RWPE2 (cell line): ENCODE data around the gene ZNF614.

Source experiments
- ATAC-seq: fragments of 200-7000 bp; cut with Tn5 transposase; 3 replicates; pipeline ENCODE4 v1.9.1; 2021; ENCODE audit warnings: low read depth
- DNase-seq: peaks from one replicate; pipeline ENCODE4 v3.0.0-alpha.2; 2020; ENCODE audit warnings: low spot score
- H3K27ac ChIP-seq: fragments of 450-650 bp; 2 replicates; pipeline ENCODE4 v1.5.1; 2017; ENCODE audit warnings: mild to moderate bottlenecking; ENCODE audit not compliant: poor library complexity, severe bottlenecking
- H3K27me3 ChIP-seq: fragments of 250-450 bp; sonication (Bioruptor Pico); 2 replicates; pipeline ENCODE4 v1.5.1; 2021; ENCODE audit warnings: mild to moderate bottlenecking, moderate library complexity; ENCODE audit not compliant: insufficient read depth, poor library complexity, severe bottlenecking
- H3K36me3 ChIP-seq: fragments of 250-450 bp; sonication (Bioruptor Pico); 2 replicates; pipeline ENCODE4 v1.5.1; 2020; ENCODE audit warnings: low read depth, mild to moderate bottlenecking, moderate library complexity
- H3K4me1 ChIP-seq: fragments of 250-450 bp; sonication (Bioruptor Pico); 2 replicates; pipeline ENCODE4 v1.5.1; 2021; ENCODE audit warnings: mild to moderate bottlenecking, moderate library complexity; ENCODE audit not compliant: insufficient read depth, poor library complexity, severe bottlenecking
- H3K4me3 ChIP-seq: fragments of 250-450 bp; sonication (Bioruptor Pico); 2 replicates; pipeline ENCODE4 v1.5.1; 2021; ENCODE audit warnings: mild to moderate bottlenecking, moderate library complexity; ENCODE audit not compliant: severe bottlenecking
- H3K9me3 ChIP-seq: fragments of 250-450 bp; sonication (Bioruptor Pico); 2 replicates; pipeline ENCODE4 v1.5.1; 2021; ENCODE audit warnings: mild to moderate bottlenecking, moderate library complexity; ENCODE audit not compliant: severe bottlenecking
- TF ChIP-seq, protein P1 (sequence below): fragments of 450-650 bp; IDR thresholded peaks from one replicate; pipeline ENCODE4 v1.5.1; 2017; ENCODE audit warnings: mild to moderate bottlenecking, moderate library complexity; ENCODE audit not compliant: poor library complexity, severe bottlenecking

ZNF614 gene

DNA sequence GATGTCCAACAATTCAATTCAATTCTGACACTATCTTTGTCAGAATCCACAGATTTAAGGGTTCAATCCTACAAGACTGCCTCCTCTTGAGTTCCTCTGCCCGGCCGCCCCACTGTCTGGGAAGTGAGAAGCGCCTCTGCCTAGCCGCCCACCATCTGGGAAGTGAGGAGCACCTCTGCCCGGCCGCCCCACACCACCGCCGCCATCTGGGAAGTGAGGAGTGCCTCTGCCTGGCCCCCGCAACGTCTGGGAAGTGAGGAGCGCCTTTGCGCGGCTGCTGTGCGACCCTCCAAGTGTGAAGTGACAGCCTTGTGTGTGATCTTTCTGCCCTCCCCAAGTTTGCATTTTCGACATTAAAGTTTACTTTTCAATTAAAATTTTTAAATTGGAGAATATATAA, 6.0 kb downstream of the ZNF614 start:
- H3K4me1 ChIP-seq = peaks cover 4% of the 10 kb centered on the region
- TF ChIP-seq, protein P1, sequence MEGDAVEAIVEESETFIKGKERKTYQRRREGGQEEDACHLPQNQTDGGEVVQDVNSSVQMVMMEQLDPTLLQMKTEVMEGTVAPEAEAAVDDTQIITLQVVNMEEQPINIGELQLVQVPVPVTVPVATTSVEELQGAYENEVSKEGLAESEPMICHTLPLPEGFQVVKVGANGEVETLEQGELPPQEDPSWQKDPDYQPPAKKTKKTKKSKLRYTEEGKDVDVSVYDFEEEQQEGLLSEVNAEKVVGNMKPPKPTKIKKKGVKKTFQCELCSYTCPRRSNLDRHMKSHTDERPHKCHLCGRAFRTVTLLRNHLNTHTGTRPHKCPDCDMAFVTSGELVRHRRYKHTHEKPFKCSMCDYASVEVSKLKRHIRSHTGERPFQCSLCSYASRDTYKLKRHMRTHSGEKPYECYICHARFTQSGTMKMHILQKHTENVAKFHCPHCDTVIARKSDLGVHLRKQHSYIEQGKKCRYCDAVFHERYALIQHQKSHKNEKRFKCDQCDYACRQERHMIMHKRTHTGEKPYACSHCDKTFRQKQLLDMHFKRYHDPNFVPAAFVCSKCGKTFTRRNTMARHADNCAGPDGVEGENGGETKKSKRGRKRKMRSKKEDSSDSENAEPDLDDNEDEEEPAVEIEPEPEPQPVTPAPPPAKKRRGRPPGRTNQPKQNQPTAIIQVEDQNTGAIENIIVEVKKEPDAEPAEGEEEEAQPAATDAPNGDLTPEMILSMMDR = no peak
- peaks cover 95% of the 10 kb centered on the region for H3K36me3 ChIP-seq
- peaks cover 3% of the 10 kb centered on the region for H3K9me3 ChIP-seq
- no peaks in the 10 kb centered on the region for H3K27me3 ChIP-seq
- ATAC-seq (no peak), DNase-seq (no peak)
- H3K4me3 ChIP-seq = no peak overlapping the region
- no peak overlapping the region for H3K27ac ChIP-seq

DNA sequence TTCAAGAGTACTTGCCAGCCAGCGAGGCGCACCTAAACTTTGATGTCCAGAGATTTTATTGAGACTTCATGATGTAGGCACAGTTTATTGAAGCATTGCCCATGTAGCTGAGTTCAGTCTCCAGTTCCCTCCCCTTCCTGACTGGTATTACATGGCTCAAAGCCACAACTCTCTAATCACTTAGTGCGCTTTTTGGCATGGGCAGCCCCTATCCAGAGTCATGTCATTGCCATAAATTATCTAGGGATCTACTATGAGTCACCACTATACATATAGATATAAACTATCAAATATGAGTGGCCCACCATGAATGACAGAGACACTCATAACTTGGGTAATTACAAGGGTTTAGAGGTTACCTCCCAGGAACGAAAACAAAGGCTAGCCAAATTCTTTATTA, 7.7 kb downstream of the ZNF614 start:
- TF ChIP-seq, protein P1 = no peak
- Histone ChIP-seq H3K4me3 (no peak overlapping the region), H3K36me3 (peaks cover 98% of the 10 kb centered on the region), H3K9me3 (peaks cover 3% of the 10 kb centered on the region), H3K27ac (no peak overlapping the region), H3K4me1 (no peaks in the 10 kb centered on the region), H3K27me3 (no peaks in the 10 kb centered on the region)
- DNase-seq (no peak), ATAC-seq (no peak)

DNA sequence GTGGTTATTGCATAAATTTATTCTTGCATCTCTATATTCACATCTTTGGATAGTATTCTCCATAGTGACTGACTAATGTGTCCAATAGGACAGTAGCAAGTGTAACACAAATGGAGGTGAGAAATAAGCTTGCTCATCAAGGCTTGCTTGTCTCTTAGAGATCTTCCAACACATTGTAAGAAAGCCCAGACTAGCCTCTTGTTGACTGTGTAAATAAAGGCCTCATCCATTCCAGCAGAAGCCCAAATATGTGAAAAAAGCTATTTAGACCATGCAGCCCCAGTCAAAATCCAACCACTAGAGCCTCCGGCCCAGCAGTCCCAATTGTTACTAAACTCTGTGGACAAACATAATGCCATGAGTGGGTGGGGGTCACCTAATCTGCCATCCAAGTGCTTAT, 17.5 kb downstream of the ZNF614 start:
- no peak overlapping the region for H3K27ac ChIP-seq
- ATAC-seq (no peak), DNase-seq (no peak)
- H3K27me3 ChIP-seq = no peaks in the 10 kb centered on the region
- H3K4me1 ChIP-seq = no peaks in the 10 kb centered on the region
- H3K4me3 ChIP-seq = no peak overlapping the region
- H3K9me3 ChIP-seq = peaks cover 2% of the 10 kb centered on the region
- TF ChIP-seq, protein P1 = no peak
- H3K36me3 ChIP-seq = peaks cover 3% of the 10 kb centered on the region

DNA sequence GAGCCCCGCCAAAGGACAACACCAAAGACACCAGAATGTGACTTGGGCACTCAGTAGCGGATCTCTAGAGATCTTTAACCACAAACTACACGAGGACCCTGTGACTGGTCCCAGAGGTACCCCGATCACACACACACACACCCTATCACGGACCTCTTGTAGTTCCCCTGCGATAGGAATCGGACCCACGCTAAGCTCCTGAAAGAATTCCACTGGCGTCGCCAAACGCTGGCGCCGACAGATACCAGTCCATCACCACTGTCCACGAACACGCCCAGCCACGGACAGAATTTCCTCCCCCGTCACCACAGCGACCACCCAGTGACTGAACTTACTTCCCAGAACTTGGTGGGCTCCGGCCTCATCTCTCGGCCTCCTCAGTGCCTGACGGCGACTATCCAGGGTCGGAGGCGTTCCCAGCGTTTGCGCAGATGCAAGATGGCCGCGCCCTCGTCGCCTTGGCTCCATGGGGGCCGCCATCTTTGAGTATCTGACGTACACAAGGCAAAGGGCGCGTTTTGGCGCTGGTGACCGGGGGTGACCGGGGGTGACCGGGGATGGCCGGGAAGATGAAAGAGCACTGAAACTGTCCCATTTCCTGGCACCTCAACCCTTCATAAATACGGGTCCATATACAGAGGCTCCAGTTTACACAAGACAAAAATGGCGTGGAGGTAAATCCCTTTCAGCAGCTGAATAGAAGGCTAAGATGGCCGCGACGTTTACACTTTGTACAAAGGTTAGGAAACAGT, 20.2 kb downstream of the ZNF614 start, which contains the start of gene ZNF615:
Gene ZNF615, minus strand, starts transcription at position 406 of the 752 bp plus-strand sequence. CDS start 4,500 bp downstream, outside the sequence.
- H3K9me3 ChIP-seq = peaks cover 5% of the 10 kb centered on the region
- ATAC-seq (peak; percentile 98), DNase-seq (peak; percentile 80)
- H3K36me3 ChIP-seq = peaks cover 8% of the 10 kb centered on the region
- TF ChIP-seq, protein P1 = no peak
- H3K4me1 ChIP-seq = no peaks in the 10 kb centered on the region
- H3K27ac ChIP-seq = no peak within 1 kb of the TSS
- H3K27me3 ChIP-seq = no peaks in the 10 kb centered on the region
- peak within 1 kb of the TSS; percentile 53 for H3K4me3 ChIP-seq

DNA sequence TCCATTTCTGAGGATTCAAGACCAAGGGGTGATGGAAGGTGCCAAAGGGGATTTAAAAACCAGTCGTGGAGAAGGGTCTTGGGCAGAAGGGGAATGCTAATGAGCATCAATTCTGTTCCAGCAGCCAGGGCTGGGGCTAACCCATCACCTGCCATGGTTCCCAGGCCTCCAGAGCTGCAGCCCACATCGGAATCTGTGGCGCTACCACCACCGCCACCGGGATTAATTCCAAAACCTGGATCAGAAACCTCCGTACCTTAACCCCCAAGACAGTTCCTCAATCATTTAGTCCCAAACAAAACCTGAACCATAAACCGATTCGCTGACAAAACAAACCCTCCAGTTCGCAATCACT, 20.8 kb downstream of the ZNF614 start:
- no peak overlapping the region for H3K27ac ChIP-seq

More for the DNA sequence above, 20.8 kb downstream of the ZNF614 start:
- ATAC-seq = peak; percentile 44
- H3K4me1 ChIP-seq = no peaks in the 10 kb centered on the region
- H3K9me3 ChIP-seq = peaks cover 5% of the 10 kb centered on the region
- peaks cover 9% of the 10 kb centered on the region for H3K36me3 ChIP-seq
- TF ChIP-seq, protein P1 = no peak
- no peak for DNase-seq
- peak overlapping the region; percentile 53 for H3K4me3 ChIP-seq
- no peaks in the 10 kb centered on the region for H3K27me3 ChIP-seq
